ENCODE measurements around the gene PPM1N.

GRCh38 chr19:45515807-45516401 is 17.7 kb downstream of the PPM1N start:
- TF ChIP-seq POLR2AphosphoS5 (IDR thresholded peaks at IDR 0.05; ENCODE audit: low read depth) (no peak), CTCF (IDR thresholded peaks at IDR 0.05; ENCODE audit: insufficient read depth, low read length) (no peak), REST (IDR thresholded peaks at IDR 0.05; ENCODE audit: insufficient replicate concordance, low read depth) (no peak)
